Measurements from ENCODE around the gene SHISA4.

SHISA4 gene

DNA sequence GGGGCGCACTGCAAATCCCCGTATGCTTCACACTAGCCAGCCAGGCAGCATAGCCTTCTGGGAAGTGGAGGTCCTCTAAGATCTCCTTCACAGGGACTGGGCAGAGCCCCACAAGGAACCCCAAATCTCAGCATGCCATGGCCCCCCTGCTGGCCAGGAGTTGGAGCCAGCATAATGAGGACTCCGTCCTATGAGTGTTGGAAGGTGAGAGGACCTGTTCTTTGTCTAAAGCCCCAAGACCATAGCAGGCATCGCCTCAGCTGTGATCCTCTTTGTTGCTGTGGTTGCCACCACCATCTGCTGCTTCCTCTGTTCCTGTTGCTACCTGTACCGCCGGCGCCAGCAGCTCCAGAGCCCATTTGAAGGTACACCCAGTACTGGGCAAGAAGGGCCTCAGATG is 1.5 kb downstream of the SHISA4 start:
- H2AFZ ChIP-seq (ENCODE audit: low read length), result no peak overlapping the region
- no peak overlapping the region for H3K4me2 ChIP-seq (ENCODE audit: low read depth, low read length)
- no peak for DNase-seq
- no peaks in the 10 kb centered on the region for H3K79me2 ChIP-seq (ENCODE audit: low read length)
- peaks cover 16% of the 10 kb centered on the region; the same call in 1 of the 2 replicates for H3K27me3 ChIP-seq (replicated peaks; ENCODE audit: insufficient read depth, low read length)
- H3K9me2 ChIP-seq (replicated peaks; ENCODE audit: insufficient read depth, low read length), result no peaks in the 10 kb centered on the region
- H3F3A ChIP-seq (ENCODE audit: insufficient read depth, low read length), result no peaks in the 10 kb centered on the region
- no peak overlapping the region for H3K27ac ChIP-seq (ENCODE audit: low read length)
- no peaks in the 10 kb centered on the region for H3K4me1 ChIP-seq (ENCODE audit: low read length)
- no peak overlapping the region for H3K4me3 ChIP-seq (ENCODE audit: low read length)
- H4K20me1 ChIP-seq (ENCODE audit: insufficient read depth, low read length), result no peaks in the 10 kb centered on the region
- H3K36me3 ChIP-seq (replicated peaks; ENCODE audit: insufficient read depth, low read length), result no peaks in the 10 kb centered on the region
- H3K9ac ChIP-seq (ENCODE audit: low read length), result no peak overlapping the region
- TF ChIP-seq EZH2 (optimal IDR thresholded peaks at IDR 0.05; ENCODE audit: low read depth, low read length), result no peak
- TF ChIP-seq, protein P1, sequence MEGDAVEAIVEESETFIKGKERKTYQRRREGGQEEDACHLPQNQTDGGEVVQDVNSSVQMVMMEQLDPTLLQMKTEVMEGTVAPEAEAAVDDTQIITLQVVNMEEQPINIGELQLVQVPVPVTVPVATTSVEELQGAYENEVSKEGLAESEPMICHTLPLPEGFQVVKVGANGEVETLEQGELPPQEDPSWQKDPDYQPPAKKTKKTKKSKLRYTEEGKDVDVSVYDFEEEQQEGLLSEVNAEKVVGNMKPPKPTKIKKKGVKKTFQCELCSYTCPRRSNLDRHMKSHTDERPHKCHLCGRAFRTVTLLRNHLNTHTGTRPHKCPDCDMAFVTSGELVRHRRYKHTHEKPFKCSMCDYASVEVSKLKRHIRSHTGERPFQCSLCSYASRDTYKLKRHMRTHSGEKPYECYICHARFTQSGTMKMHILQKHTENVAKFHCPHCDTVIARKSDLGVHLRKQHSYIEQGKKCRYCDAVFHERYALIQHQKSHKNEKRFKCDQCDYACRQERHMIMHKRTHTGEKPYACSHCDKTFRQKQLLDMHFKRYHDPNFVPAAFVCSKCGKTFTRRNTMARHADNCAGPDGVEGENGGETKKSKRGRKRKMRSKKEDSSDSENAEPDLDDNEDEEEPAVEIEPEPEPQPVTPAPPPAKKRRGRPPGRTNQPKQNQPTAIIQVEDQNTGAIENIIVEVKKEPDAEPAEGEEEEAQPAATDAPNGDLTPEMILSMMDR (IDR thresholded peaks at IDR 0.05; ENCODE audit: low read length), result no peak
- no peak for TF ChIP-seq EZH2phosphoT487 (IDR thresholded peaks at IDR 0.05; ENCODE audit: low read length)
- no peaks in the 10 kb centered on the region for H3K9me3 ChIP-seq (replicated peaks; ENCODE audit: insufficient read depth, low read length)

DNA sequence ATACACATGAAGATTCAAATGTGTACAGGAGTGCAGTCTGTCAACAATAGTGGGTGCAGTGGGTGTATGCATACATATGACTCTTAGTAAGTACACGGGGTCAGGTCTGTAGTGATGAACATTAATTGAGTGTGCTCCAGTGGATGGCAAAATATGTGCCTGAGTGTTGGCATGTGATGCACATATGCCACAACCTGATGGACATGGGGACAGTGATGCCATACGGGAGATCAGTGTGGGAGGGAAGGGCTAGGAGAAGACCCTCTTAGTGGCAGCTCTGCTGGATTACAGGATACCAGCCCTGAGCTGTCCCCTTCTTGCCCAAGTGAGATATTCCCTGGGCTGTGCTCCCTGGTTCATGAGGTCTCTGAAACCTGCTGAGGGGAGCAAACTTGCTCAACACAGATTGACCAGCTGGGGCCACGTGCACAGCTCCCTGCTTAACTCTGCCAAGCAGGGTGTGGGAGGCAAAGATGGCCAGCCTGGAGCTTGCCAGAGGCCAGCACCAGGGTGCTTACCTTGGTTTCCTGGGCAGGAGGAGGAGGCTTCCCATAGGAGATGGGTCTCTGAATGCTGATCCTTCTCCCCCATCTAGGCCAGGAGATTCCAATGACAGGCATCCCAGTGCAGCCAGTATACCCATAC is 2.2 kb downstream of the SHISA4 start:
- no peak overlapping the region for H2AFZ ChIP-seq (ENCODE audit: low read length)
- H3K27ac ChIP-seq (ENCODE audit: low read length), result no peak overlapping the region
- H3K4me1 ChIP-seq (ENCODE audit: low read length), result no peaks in the 10 kb centered on the region
- no peaks in the 10 kb centered on the region for H3F3A ChIP-seq (ENCODE audit: insufficient read depth, low read length)
- H4K20me1 ChIP-seq (ENCODE audit: insufficient read depth, low read length), result no peaks in the 10 kb centered on the region
- H3K36me3 ChIP-seq (replicated peaks; ENCODE audit: insufficient read depth, low read length), result no peaks in the 10 kb centered on the region
- H3K4me3 ChIP-seq (ENCODE audit: low read length), result no peak overlapping the region
- H3K27me3 ChIP-seq (replicated peaks; ENCODE audit: insufficient read depth, low read length), result peaks cover 16% of the 10 kb centered on the region; the same call in 1 of the 2 replicates
- no peaks in the 10 kb centered on the region for H3K9me3 ChIP-seq (replicated peaks; ENCODE audit: insufficient read depth, low read length)
- DNase-seq, result no peak
- no peaks in the 10 kb centered on the region for H3K9me2 ChIP-seq (replicated peaks; ENCODE audit: insufficient read depth, low read length)
- no peak overlapping the region for H3K9ac ChIP-seq (ENCODE audit: low read length)
- TF ChIP-seq EZH2 (optimal IDR thresholded peaks at IDR 0.05; ENCODE audit: low read depth, low read length), result no peak
- TF ChIP-seq, protein P1 (IDR thresholded peaks at IDR 0.05; ENCODE audit: low read length), result no peak
- TF ChIP-seq EZH2phosphoT487 (IDR thresholded peaks at IDR 0.05; ENCODE audit: low read length), result no peak
- no peaks in the 10 kb centered on the region for H3K79me2 ChIP-seq (ENCODE audit: low read length)
- no peak overlapping the region for H3K4me2 ChIP-seq (ENCODE audit: low read depth, low read length)

DNA sequence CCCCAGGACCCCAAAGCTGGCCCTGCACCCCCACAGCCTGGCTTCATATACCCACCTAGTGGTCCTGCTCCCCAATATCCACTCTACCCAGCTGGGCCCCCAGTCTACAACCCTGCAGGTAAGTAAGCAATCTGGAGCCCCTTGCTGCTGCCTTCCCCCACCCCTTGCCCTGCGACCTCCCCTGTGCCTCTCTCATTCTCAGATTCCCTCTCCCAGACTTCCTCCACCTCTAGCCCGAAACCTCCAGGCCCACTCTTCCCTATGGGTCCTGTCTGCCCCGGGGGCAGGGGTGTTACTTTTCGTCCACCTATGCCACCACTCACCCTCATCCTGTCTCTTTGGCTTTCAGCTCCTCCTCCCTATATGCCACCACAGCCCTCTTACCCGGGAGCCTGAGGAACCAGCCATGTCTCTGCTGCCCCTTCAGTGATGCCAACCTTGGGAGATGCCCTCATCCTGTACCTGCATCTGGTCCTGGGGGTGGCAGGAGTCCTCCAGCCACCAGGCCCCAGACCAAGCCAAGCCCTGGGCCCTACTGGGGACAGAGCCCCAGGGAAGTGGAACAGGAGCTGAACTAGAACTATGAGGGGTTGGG is 2.9 kb downstream of the SHISA4 start:
- Histone ChIP-seq H3K4me3 (ENCODE audit: low read length) (no peak overlapping the region), H3K9ac (ENCODE audit: low read length) (no peak overlapping the region), H3K36me3 (replicated peaks; ENCODE audit: insufficient read depth, low read length) (no peaks in the 10 kb centered on the region), H3K4me1 (ENCODE audit: low read length) (peaks cover 6% of the 10 kb centered on the region), H3K79me2 (ENCODE audit: low read length) (no peaks in the 10 kb centered on the region), H3K9me3 (replicated peaks; ENCODE audit: insufficient read depth, low read length) (no peaks in the 10 kb centered on the region), H3K27ac (ENCODE audit: low read length) (no peak overlapping the region), H2AFZ (ENCODE audit: low read length) (no peak overlapping the region), H4K20me1 (ENCODE audit: insufficient read depth, low read length) (no peaks in the 10 kb centered on the region), H3F3A (ENCODE audit: insufficient read depth, low read length) (no peaks in the 10 kb centered on the region), H3K4me2 (ENCODE audit: low read depth, low read length) (no peak overlapping the region), H3K9me2 (replicated peaks; ENCODE audit: insufficient read depth, low read length) (no peaks in the 10 kb centered on the region), H3K27me3 (replicated peaks; ENCODE audit: insufficient read depth, low read length) (peaks cover 16% of the 10 kb centered on the region; the same call in 1 of the 2 replicates)
- no peak for DNase-seq
- TF ChIP-seq EZH2phosphoT487 (IDR thresholded peaks at IDR 0.05; ENCODE audit: low read length) (no peak), EZH2 (optimal IDR thresholded peaks at IDR 0.05; ENCODE audit: low read depth, low read length) (no peak)
- TF ChIP-seq, protein P1 (IDR thresholded peaks at IDR 0.05; ENCODE audit: low read length), result no peak

Measured in MM.1S (cell line).